ENCODE data around the gene SARDH. TPM values are rescaled to one million over a fixed set of nuclear protein-coding genes. Genes with fewer than 3 reads are reported as not detected.

SARDH gene
- total RNA-seq, 1 donor from 2014 or later, result 4.1 TPM

- DNase-seq (ENCODE audit: low spot score), result peak; percentile 41
Observed at GRCh38 chr9:133759946-133760345, 21.8 kb upstream of the SARDH start.

DNA sequence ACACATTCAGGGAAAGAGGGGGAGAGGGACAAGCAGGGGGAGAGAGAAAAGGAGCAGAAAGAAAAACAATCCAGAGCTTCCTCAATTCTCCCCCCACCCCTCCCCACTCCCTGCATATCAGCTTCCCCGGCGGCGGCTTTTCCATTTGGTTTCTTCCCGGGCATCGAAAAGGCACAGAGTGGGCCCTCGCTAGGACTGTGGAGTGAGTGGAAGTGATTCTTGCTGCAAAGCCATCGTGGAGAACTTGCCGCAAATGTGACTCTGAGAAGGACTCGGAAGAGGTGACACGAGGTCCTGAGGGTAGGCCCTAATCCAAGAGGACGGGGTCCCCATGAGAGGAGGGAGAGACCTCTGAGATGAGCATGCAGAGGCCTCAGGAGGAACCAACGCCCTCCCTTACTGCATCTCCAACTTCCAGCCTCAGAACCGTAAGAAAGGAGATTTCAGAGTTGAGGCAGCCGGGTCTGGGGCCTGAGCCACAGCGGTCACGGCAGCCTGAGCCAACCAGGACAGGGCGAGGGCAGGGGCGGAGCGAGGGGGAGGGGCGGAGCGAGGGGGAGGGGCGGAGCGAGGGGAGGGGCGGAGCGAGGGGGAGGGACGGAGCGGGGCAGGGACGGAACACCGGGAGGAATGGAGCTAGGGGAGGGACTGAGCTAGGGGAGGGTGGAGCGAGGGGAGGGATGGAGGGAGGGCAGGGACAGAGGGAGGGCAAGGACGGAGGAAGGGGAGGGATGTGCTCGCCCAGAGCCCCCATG, 21.2 kb upstream of the SARDH start:
- peak; percentile 62 for DNase-seq (ENCODE audit: low spot score)

DNA sequence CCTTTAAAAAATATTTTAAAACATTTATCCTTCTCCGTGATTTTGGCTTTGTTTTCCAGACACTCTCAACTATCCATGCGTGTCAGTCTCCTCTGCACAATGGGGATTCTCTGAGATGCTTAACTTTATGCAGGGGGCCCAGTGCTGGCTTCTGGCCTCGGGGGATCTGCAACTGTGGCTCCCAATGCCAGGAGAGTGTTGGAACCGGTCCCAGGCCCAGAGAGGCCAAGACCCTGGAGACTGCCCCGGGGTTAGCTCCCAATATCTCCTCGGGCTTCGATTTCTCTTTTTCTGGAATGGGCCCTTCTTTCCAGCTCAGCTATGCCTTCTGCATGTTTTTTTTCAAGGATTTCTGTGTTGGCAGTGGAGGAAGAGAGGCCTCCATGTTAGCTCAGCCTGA, 20.1 kb upstream of the SARDH start:
- peak; percentile 33 for DNase-seq (ENCODE audit: low spot score)

DNA sequence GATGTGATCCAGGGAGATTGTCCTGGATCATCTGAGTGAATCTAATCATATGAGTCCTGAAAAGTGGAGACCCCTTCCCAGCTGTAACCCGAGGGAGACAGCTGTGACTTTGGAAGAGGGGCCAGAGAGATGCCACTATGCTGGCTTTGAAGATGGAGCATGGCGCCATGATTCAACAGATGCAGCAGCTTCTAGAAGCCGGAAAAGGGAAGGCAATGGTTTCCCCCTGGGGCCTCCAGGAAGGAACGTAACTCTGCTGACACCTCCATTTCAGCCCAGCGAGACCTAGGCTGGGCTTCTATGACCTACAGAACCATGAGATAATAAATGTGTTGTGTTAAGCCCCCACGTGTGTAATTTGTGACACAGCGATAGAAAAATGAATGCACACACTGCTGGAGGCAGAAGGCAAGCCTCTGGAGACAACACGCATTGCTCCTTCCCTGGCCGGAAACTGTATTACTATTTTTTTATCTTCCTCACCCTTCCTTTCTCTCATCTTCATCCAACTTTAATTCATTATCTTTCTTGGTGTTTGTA, 16.6 kb upstream of the SARDH start:
- DNase-seq (ENCODE audit: low spot score), result peak; percentile 14

DNA sequence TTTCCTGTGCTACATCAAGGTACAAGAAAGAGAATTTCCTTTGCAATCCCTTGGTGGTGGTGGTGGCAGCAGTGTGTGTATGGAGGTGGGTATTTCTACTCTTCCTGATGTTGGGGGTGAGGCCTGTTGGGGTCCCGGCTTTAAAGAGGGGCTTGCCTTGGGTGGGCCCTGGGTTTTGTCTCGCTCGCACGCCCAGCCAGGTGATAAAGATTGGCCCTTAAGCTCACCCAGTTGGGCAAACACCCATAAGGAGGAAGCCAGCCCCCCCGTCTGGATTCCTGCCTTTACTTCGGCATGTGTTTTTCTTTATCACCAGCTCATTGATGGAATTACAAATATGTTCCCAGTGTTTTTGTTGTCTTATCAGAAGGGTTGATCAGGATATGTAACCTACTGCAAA, 16.0 kb upstream of the SARDH start:
- DNase-seq (ENCODE audit: low spot score), result peak; percentile 24

GRCh38 chr9:133752739-133753446, 14.7 kb upstream of the SARDH start:
- DNase-seq (ENCODE audit: low spot score), result no peak

DNA sequence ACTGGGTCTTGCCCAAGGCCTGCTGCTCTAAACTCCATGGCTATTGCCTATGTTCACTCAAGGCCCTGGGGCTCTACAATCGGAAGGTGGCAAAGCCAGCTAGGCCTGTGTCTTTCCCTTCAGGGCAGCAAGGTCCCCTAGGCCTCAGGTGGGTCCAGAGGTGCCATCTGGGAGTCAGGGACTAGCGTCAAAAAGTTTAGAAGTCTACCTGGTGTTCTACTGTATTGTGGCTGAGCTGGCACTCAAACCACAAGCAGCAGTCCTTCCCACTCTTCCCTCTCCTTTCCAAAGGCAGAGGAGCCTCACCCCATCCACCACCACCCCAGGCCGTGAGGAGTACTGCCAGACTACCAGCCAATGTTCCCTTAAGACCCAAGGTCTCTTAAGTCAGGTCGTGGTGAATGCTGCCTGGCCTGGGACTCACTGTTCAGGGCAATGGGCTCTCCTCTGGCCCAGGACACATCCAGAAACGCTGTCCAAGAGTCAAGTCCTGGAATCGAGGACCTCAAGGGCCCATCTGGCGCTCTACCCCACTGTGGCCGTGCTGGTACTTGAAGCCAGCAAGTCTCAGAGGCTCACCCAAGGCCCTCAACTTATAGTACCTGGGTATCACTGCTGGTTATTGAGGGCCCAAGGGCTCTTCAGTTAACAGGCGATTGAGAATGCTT, 13.0 kb upstream of the SARDH start:
- DNase-seq (ENCODE audit: low spot score), result peak; percentile 22

- DNase-seq (ENCODE audit: low spot score), result no peak
Observed at GRCh38 chr9:133747309-133747708, 9.2 kb upstream of the SARDH start.

DNA sequence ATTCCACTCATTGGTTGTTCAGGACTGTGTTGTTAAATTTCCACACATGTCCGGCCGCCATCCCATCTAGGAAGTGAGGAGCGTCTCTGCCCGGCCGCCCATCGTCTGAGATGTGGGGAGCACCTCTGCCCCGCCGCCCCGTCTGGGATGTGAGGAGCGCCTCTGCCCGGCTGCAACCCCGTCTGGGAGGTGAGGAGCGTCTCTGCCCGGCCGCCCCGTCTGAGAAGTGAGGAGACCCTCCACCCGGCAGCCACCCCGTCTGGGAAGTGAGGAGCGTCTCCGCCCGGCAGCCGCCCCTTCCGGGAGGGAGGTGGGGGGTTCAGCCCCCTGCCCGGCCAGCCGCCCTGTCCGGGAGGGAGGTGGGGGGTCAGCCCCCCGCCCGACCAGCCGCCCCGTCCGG, 6.4 kb upstream of the SARDH start:
- DNase-seq (ENCODE audit: low spot score), result peak; percentile 30

- DNase-seq (ENCODE audit: low spot score), result peak; percentile 81
Observed at GRCh38 chr9:133742849-133743444, 4.8 kb upstream of the SARDH start.

- peak; percentile 33 for DNase-seq (ENCODE audit: low spot score)
Observed at GRCh38 chr9:133742251-133742650, 4.1 kb upstream of the SARDH start.

DNA sequence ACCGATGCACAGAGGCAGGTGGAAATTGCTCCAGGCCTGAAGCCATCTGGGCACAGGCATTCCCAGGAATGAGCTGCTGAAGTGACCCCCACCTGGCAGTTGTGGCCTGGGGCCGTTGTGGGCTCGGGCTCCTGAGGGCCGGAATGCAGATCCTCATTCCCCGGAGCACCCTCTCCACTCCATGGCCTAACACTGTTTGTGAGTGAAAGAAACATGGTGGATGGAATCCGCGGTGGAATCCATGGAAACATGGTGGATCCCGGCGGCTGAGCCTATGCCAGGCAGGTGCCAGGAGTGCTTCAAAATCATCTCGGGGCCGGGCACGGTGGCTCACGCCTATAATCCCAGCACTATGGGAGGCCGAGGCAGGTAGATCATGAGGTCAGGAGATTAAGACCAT, 3.6 kb upstream of the SARDH start:
- peak; percentile 35 for DNase-seq (ENCODE audit: low spot score)

DNA sequence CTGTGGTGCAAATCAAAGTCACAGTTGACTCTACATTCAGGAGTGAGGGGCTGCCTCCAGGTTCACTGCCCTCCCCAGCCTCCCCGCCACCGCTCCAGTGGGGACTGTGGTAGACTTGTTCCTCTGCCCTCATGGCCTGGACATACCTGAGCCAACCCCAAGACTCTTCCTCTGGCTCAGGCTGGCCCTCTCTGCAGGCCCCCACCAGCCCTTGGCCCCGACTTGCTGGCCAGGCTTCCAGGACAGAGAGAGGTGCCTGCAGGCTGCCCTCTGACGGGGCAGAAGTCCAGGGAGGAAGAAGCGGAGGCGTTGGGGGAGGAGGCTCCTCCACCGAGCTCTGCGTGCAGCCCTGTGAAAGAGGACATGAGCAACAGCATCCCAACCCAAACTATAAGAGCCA, 2.8 kb upstream of the SARDH start:
- DNase-seq (ENCODE audit: low spot score), result peak; percentile 35

GRCh38 chr9:133739408-133740280, 1.5 kb upstream of the SARDH start:
- peak; percentile 37 for DNase-seq (ENCODE audit: low spot score)

GRCh38 chr9:133738640-133739225, 581 bp upstream of the SARDH start:
- DNase-seq (ENCODE audit: low spot score), result peak; percentile 40

DNA sequence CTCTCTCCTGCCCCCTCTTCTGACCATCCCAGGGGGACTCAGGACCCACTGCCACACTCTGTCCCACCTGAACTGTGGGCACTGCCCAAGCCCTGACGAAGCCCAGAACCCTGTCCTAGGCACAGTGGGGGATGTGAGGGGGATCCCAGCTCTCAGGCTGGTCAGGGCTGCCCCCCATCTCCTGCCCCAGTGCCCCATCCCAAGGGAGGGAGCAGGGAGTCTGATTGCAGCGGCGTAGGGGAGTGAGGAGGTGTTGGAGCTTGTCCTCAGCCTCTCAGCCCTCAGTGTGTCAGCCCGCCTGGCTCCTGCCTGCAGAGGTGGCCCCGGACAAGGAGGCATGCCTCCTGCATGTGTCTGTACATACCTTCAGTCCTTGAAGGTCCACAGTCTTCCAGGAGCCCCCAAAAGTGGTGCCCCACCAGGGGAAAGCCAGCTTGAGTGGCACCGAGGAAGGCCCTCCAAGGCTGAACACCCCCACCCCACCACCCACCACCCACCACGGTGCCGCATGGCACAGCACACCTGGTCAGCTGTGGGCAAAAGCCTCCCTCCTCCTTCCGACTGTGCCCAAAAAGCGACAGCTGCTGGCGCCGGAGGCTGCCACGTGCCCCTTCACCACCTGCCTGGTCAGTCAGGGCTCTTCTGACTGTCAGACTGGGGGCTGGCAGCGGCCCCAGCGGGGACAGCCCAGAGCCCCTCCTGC, 930 bp downstream of the SARDH start:
- peak; percentile 37 for DNase-seq (ENCODE audit: low spot score)

- DNase-seq (ENCODE audit: low spot score), result peak; percentile 12
Observed at GRCh38 chr9:133735931-133736330, 2.2 kb downstream of the SARDH start.

GRCh38 chr9:133735415-133735775, 2.8 kb downstream of the SARDH start:
- DNase-seq (ENCODE audit: low spot score), result no peak

- peak; percentile 43 for DNase-seq (ENCODE audit: low spot score)
Observed at GRCh38 chr9:133734590-133735414, 3.4 kb downstream of the SARDH start.
